HepG2 (cell line): ENCODE measurements around the gene PHIP.

Experiments used
- ATF2 ChIP-seq: sonication (generic); formaldehyde crosslinking; IDR thresholded peaks from 2 replicates; pipeline ENCODE4 v1.4.0; 2020; ENCODE audit warnings: missing genetic modification reagents
- JUN ChIP-seq: sonication (generic); formaldehyde crosslinking; IDR thresholded peaks from 2 replicates; pipeline ENCODE4 v1.4.0; 2020; ENCODE audit warnings: mild to moderate bottlenecking, missing genetic modification reagents
- PATZ1 ChIP-seq: sonication (generic); formaldehyde crosslinking; IDR thresholded peaks from 2 replicates; pipeline ENCODE4 v1.4.0; 2020; ENCODE audit warnings: missing genetic modification reagents
- ZNF878 ChIP-seq: sonication (generic); formaldehyde crosslinking; IDR thresholded peaks from 2 replicates; pipeline ENCODE4 v1.8.1; 2023; ENCODE audit warnings: mild to moderate bottlenecking, missing genetic modification reagents, moderate library complexity

- TF ChIP-seq ZNF878 (CRISPR knock-in tag), result no peak
- no peak for TF ChIP-seq PATZ1 (CRISPR knock-in tag)
- no peak for TF ChIP-seq ATF2
- no peak for TF ChIP-seq JUN (CRISPR knock-in tag)
Observed at GRCh38 chr6:78925317-78925716, 152.7 kb downstream of the PHIP start.
